HL-60 (cell line): ENCODE data around the gene SORCS1.

Experiments used
- DNase-seq, 2 experiments: peaks; one replicate each; pipeline ENCODE4 v3.0.0-alpha.2; 2010 to 2020; ENCODE audit warnings: low read depth in 1 of 2, low spot score in 1 of 2
- H3K27ac ChIP-seq: fragments of 250-450 bp; sonication (Bioruptor Pico); replicated peaks from 2 replicates; pipeline ENCODE4 v1.5.1; 2020; ENCODE audit warnings: mild to moderate bottlenecking, moderate library complexity
- H3K27me3 ChIP-seq: fragments of 250-450 bp; sonication (Bioruptor Pico); 2 replicates; pipeline ENCODE4 v1.5.1; 2021; ENCODE audit warnings: mild to moderate bottlenecking, moderate library complexity; ENCODE audit not compliant: insufficient read depth, poor library complexity, severe bottlenecking
- H3K4me3 ChIP-seq: replicated peaks from 2 replicates; pipeline ENCODE4 v1.5.1; 2011; ENCODE audit warnings: mild to moderate bottlenecking, control low read depth, low read length; ENCODE audit not compliant: insufficient read depth
- CTCF ChIP-seq: IDR thresholded peaks from one replicate; pipeline ENCODE4 v1.5.1; 2011; ENCODE audit warnings: low read length, control low read depth, inconsistent platforms; ENCODE audit not compliant: insufficient read depth
- GABPA ChIP-seq: IDR thresholded peaks from 2 replicates; pipeline ENCODE4 v1.6.1; 2012; ENCODE audit warnings: low read depth
- POLR2AphosphoS5 ChIP-seq: IDR thresholded peaks from 2 replicates; pipeline ENCODE4 v1.6.1; 2012; ENCODE audit warnings: low read depth
- SPI1 ChIP-seq: IDR thresholded peaks from 2 replicates; pipeline ENCODE4 v1.6.1; 2012; ENCODE audit warnings: low read depth, mild to moderate bottlenecking, borderline replicate concordance
- TF ChIP-seq, protein P1 (sequence below): IDR thresholded peaks from 2 replicates; pipeline ENCODE4 v1.6.1; 2012; ENCODE audit warnings: low read depth; ENCODE audit not compliant: insufficient replicate concordance

Gene SORCS1

GRCh38 chr10:106967452-106967851 is 197.1 kb downstream of the SORCS1 start:
- TF ChIP-seq SPI1 (no peak), POLR2AphosphoS5 (no peak), CTCF (no peak), GABPA (no peak)
- TF ChIP-seq, protein P1, sequence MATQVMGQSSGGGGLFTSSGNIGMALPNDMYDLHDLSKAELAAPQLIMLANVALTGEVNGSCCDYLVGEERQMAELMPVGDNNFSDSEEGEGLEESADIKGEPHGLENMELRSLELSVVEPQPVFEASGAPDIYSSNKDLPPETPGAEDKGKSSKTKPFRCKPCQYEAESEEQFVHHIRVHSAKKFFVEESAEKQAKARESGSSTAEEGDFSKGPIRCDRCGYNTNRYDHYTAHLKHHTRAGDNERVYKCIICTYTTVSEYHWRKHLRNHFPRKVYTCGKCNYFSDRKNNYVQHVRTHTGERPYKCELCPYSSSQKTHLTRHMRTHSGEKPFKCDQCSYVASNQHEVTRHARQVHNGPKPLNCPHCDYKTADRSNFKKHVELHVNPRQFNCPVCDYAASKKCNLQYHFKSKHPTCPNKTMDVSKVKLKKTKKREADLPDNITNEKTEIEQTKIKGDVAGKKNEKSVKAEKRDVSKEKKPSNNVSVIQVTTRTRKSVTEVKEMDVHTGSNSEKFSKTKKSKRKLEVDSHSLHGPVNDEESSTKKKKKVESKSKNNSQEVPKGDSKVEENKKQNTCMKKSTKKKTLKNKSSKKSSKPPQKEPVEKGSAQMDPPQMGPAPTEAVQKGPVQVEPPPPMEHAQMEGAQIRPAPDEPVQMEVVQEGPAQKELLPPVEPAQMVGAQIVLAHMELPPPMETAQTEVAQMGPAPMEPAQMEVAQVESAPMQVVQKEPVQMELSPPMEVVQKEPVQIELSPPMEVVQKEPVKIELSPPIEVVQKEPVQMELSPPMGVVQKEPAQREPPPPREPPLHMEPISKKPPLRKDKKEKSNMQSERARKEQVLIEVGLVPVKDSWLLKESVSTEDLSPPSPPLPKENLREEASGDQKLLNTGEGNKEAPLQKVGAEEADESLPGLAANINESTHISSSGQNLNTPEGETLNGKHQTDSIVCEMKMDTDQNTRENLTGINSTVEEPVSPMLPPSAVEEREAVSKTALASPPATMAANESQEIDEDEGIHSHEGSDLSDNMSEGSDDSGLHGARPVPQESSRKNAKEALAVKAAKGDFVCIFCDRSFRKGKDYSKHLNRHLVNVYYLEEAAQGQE: no peak
- Histone ChIP-seq H3K27ac (no peak overlapping the region), H3K4me3 (no peak overlapping the region), H3K27me3 (no peaks in the 10 kb centered on the region)
- DNase-seq: no peak

GRCh38 chr10:106960812-106961211 is 203.7 kb downstream of the SORCS1 start:
- no peaks in the 10 kb centered on the region for H3K27me3 ChIP-seq
- H3K4me3 ChIP-seq: no peak overlapping the region
- TF ChIP-seq SPI1 (no peak), CTCF (no peak), GABPA (no peak), POLR2AphosphoS5 (no peak)
- TF ChIP-seq, protein P1: no peak
- no peak for DNase-seq
- no peak overlapping the region for H3K27ac ChIP-seq

DNA sequence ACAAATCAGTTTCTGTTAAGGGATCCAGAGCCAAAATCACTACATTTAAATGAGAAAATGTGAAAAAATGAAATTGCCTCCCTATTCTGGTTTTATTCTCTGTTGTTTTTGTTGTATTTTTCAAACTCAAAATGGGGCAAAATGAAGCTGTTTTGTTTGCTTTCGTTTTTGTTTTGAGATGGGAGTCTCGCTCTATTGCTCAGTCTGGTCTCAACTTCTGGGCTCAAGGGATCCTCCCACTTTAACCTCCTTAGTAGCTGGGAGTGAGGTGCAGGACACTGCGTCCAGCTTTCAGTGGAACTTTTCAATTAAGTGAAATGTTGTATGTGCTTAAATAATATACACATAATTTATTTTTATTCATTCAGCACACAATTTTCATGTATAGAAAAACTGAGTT is 205.0 kb downstream of the SORCS1 start:
- Histone ChIP-seq H3K4me3 (no peak overlapping the region), H3K27ac (no peak overlapping the region), H3K27me3 (no peaks in the 10 kb centered on the region)
- TF ChIP-seq GABPA (no peak), POLR2AphosphoS5 (no peak), CTCF (no peak), SPI1 (no peak)
- TF ChIP-seq, protein P1: no peak
- no peak for DNase-seq
